ENCODE data around the gene NUAK2. TPM values are rescaled to one million over a fixed set of nuclear protein-coding genes. Genes with fewer than 3 reads are reported as not detected.
"Not testable (repeated sequence)": the region's sequence is repeated elsewhere in the genome, so short reads cannot be mapped to it uniquely, and the experiment has no call there.

NUAK2 gene
- total and polyA plus RNA-seq, 2 of the 8 experiments (the other 6 are each of a cell fraction or from before 2014, with no cell fraction given): 9.4 to 12.9 TPM

DNA sequence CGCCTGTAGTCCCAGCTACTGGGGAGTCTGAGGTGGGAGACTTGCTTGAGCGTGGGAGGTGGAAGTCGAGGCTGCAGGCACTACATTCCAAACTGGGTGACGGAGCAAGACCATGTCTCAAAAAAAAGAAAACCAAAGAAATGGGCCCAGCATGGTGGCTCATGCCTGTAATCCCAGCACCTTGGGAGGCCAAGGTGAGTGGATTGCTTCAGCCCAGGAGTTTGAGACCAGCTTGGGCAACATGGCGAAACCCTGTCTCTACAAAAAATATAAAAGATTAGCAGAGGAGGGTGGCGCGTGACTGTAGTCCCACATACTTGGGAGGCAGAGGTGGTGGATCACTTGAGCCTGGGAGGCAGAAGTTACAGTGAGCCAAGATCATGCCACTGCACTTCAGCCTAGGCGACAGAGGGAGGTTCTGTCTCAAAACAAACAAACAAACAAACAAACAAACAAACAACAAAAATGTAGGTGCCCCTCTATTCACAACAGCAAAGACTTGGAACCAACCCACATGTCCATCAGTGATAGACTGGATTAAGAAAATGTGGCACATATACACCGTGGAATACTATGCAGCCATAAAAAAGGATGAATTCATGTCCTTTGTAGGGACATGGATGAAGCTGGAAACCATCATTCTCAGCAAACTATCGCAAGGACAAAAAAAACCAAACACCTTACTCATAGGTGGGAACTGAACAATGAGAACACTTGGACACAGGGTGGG, 40.7 kb downstream of the NUAK2 start:
- not testable (repeated sequence) for H3K23ac ChIP-seq (ENCODE audit: insufficient read length); H3K9me3 ChIP-seq (ENCODE audit: insufficient read depth in 2 of 2, low read depth in 1 of 2, low read length in 1 of 2); H3K36me3 ChIP-seq (ENCODE audit: control insufficient read depth in 2 of 4, insufficient read depth in 4 of 4, low read length in 3 of 4); FAIRE-seq; H3K56ac ChIP-seq (replicated peaks; ENCODE audit: insufficient read length, low read depth, low read length); H2AK5ac ChIP-seq (ENCODE audit: low read depth, low read length); DNase-seq (ENCODE audit: low read depth in 1 of 2, low spot score in 2 of 2); H3K79me1 ChIP-seq (ENCODE audit: low read depth, low read length); H3K27ac ChIP-seq (ENCODE audit: low read depth, low read length); H4K20me1 ChIP-seq (replicated peaks in 1 of 2; ENCODE audit: control insufficient read depth in 1 of 2, insufficient read depth in 2 of 2, low read length in 2 of 2); H3K9ac ChIP-seq (replicated peaks in 1 of 4; ENCODE audit: extremely low read depth in 1 of 4, low read depth in 3 of 4, low read length in 3 of 4); H4K8ac ChIP-seq (ENCODE audit: extremely low read depth, insufficient read depth, low read length); H3K79me2 ChIP-seq (ENCODE audit: control insufficient read depth in 1 of 2, insufficient read depth in 2 of 2, low read length in 2 of 2); H2AFZ ChIP-seq (ENCODE audit: low read length); H3K27me3 ChIP-seq (replicated peaks in 1 of 4; ENCODE audit: control insufficient read depth in 3 of 4, extremely low read depth in 1 of 4, insufficient read depth in 3 of 4, low read length in 3 of 4); H3K4ac ChIP-seq (replicated peaks; ENCODE audit: insufficient read length, low read depth, low read length); H3K4me2 ChIP-seq (ENCODE audit: insufficient read depth in 1 of 2, low read depth in 2 of 2, low read length in 2 of 2); H3K4me3 ChIP-seq (ENCODE audit: extremely low read depth in 1 of 4, insufficient read depth in 2 of 4, low read depth in 3 of 4, low read length in 4 of 4); H4K5ac ChIP-seq (ENCODE audit: insufficient read length, low read depth, low read length); H3K14ac ChIP-seq (ENCODE audit: insufficient read length); H2BK20ac ChIP-seq (ENCODE audit: low read length); H3K23me2 ChIP-seq (ENCODE audit: low read depth, low read length); H3K18ac ChIP-seq (ENCODE audit: extremely low read depth, low read length); H4K91ac ChIP-seq (replicated peaks; ENCODE audit: insufficient read length, low read length); H2BK120ac ChIP-seq (replicated peaks; ENCODE audit: low read depth, low read length); H2BK15ac ChIP-seq (ENCODE audit: low read length)
- POLR2A ChIA-PET (ENCODE audit: partially characterized antibody): interaction anchor here (0.9 to 2.5 kb wide), 3 partner anchors 33 to 40 kb away, joined by 3 to 14 read pairs (median 3); partner anchors contain the start of gene NUAK2
- peaks cover under 1 to 20% (median 9%) of the 10 kb centered on the region in 4 experiments; a peak in 6 of 7 replicates for H3K4me1 ChIP-seq (replicated peaks in 1 of 4; ENCODE audit: control insufficient read depth in 3 of 4, insufficient read depth in 4 of 4, low read length in 3 of 4)
- H2BK5ac ChIP-seq (ENCODE audit: low read depth, low read length): peak overlapping the region; percentile 28; the same call in 1 of the 2 replicates
- CTCF ChIA-PET (ENCODE audit: partially characterized antibody): interaction anchor here (0.6 to 42.6 kb wide), 5 partner anchors 6 to 112 kb away, joined by 3 to 2424 read pairs (median 19); partner anchors contain the start of genes KLHDC8A and NUAK2
- 93% methylated on average over 10 of the region's 10 CpGs; no CpG with 5 or more reads in 1 of the 2 experiments for WGBS, 2 experiments (ENCODE audit: extremely low coverage in 1 of 2, insufficient coverage in 1 of 2, insufficient read length in 1 of 2, insufficient replicate concordance in 2 of 2, low coverage in 1 of 2, low lambda C conversion rate in 2 of 2, missing lambda C conversion rate in 1 of 2)
- H2BK12ac ChIP-seq (ENCODE audit: low read depth, low read length): peak overlapping the region; percentile 56; the same call in 1 of the 2 replicates
